Astrocyte (in vitro differentiated cells and primary cell): ENCODE measurements around the gene PLA1A. TPM values are rescaled to one million over a fixed set of nuclear protein-coding genes. Genes with fewer than 3 reads are reported as not detected.

Source experiments
- DNase-seq: peaks from one replicate; pipeline ENCODE4 v3.0.0-alpha.2; 2010; ENCODE audit warnings: low read depth
- FAIRE-seq: peaks from 2 replicates; lab custom pipeline; 2011; peaks lifted over from hg19 to GRCh38; lab: Jason Lieb, UNC
- H2AFZ ChIP-seq: 2 replicates; pipeline ENCODE4 v1.6.0; 2012; ENCODE audit warnings: low read depth, low read length, inconsistent platforms
- H3K27ac ChIP-seq: 2 replicates; pipeline ENCODE4 v1.5.1; 2011; ENCODE audit warnings: low read depth, low read length, inconsistent platforms
- H3K27me3 ChIP-seq: 2 replicates; pipeline ENCODE4 v1.6.0; 2011; ENCODE audit warnings: low read length, inconsistent platforms; ENCODE audit not compliant: insufficient read depth
- H3K36me3 ChIP-seq: 2 replicates; pipeline ENCODE4 v1.5.1; 2011; ENCODE audit warnings: low read length, inconsistent platforms; ENCODE audit not compliant: insufficient read depth
- H3K4me1 ChIP-seq: 2 replicates; pipeline ENCODE4 v1.5.1; 2011; ENCODE audit warnings: low read length, inconsistent platforms; ENCODE audit not compliant: insufficient read depth
- H3K4me2 ChIP-seq: 2 replicates; pipeline ENCODE4 v1.6.0; 2012; ENCODE audit warnings: low read length, inconsistent platforms
- H3K4me3 ChIP-seq: 2 replicates; pipeline ENCODE4 v1.5.1; 2011; ENCODE audit warnings: low read depth, mild to moderate bottlenecking, low read length, inconsistent platforms; ENCODE audit not compliant: insufficient read depth
- H3K79me2 ChIP-seq: 2 replicates; pipeline ENCODE4 v1.6.0; 2012; ENCODE audit warnings: mild to moderate bottlenecking, low read length, inconsistent platforms; ENCODE audit not compliant: insufficient read depth
- H3K9ac ChIP-seq: 2 replicates; pipeline ENCODE4 v1.6.0; 2012; ENCODE audit warnings: mild to moderate bottlenecking, low read length, inconsistent platforms
- H3K9me3 ChIP-seq: 2 replicates; pipeline ENCODE4 v1.5.1; 2012; ENCODE audit warnings: low read depth, mild to moderate bottlenecking, low read length, inconsistent platforms; ENCODE audit not compliant: insufficient read depth
- H4K20me1 ChIP-seq: 2 replicates; pipeline ENCODE4 v1.6.0; 2012; ENCODE audit warnings: low read length, inconsistent platforms; ENCODE audit not compliant: insufficient read depth
- H3K27ac Mint-ChIP-seq: one replicate; pipeline ENCODE4 v1.8.0; 2021; ENCODE audit warnings: mild to moderate bottlenecking, mixed read lengths; ENCODE audit not compliant: unreplicated experiment
- H3K27me3 Mint-ChIP-seq: one replicate; pipeline ENCODE4 v1.8.0; 2021; ENCODE audit warnings: low read depth, mixed read lengths; ENCODE audit not compliant: unreplicated experiment
- H3K36me3 Mint-ChIP-seq: one replicate; pipeline ENCODE4 v1.8.0; 2021; ENCODE audit warnings: low read depth, mixed read lengths; ENCODE audit not compliant: unreplicated experiment
- H3K4me1 Mint-ChIP-seq: one replicate; pipeline ENCODE4 v1.8.0; 2021; ENCODE audit warnings: low read depth, mixed read lengths; ENCODE audit not compliant: unreplicated experiment
- H3K4me3 Mint-ChIP-seq: one replicate; pipeline ENCODE4 v1.8.0; 2021; ENCODE audit warnings: mild to moderate bottlenecking, moderate library complexity, mixed read lengths; ENCODE audit not compliant: unreplicated experiment
- H3K9me3 Mint-ChIP-seq: one replicate; pipeline ENCODE4 v1.8.0; 2021; ENCODE audit warnings: mild to moderate bottlenecking, mixed read lengths; ENCODE audit not compliant: unreplicated experiment
- EZH2 ChIP-seq: IDR thresholded peaks from 2 replicates; pipeline ENCODE4 v1.6.1; 2012; ENCODE audit warnings: mild to moderate bottlenecking, low read length, inconsistent platforms; ENCODE audit not compliant: insufficient read depth
- total RNA-seq: library from RNA; stranded (reverse); gene quantifications from 2 replicates; pipeline ENCODE4 v1.2.1, GENCODE V29; 2021
- TF ChIP-seq, protein P1 (sequence below): IDR thresholded peaks from 2 replicates; pipeline ENCODE4 v1.5.1; 2011; ENCODE audit warnings: low read depth, mild to moderate bottlenecking, inconsistent platforms, low read length, moderate library complexity; ENCODE audit not compliant: insufficient read depth

PLA1A gene
- total RNA-seq, 1 donor from 2014 or later, result 0.91 TPM

DNA sequence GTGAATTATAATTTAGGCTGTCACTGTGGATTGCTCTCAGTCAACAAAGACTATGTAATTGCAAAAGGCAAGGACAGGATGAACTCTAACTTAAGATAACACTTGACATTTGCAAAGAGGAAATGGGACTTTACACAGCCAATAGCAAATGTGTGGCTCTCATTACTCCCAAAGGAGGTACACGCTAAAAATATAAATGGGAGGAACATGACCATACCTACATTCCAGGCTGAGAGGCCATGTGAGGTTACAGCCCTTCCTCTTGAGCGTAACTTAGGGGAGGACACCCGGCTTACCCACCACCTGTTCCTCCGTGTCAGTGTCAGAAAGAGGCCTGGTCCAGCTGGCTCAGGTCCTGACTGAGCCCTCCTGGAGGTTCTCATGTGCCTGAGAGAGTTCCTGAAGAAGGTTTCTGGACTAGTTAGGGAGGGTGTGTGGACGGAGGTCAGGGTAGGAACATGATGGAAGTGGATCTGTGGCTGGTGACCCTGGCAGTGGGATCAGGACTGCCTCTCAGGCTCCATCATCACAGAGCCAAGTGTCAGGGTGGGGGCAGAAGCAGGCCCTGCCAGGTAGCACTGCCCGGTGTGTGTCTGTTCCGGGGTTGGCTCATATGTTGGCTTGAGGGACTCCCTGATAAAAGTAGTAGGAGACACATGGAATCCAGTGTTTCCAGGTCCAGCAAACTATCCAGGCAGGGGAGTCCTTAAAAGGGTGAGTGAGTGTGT is 54.8 kb downstream of the PLA1A start:
- H3K4me3 ChIP-seq, result no peak overlapping the region
- DNase-seq (no peak), FAIRE-seq (no peak)
- H3K4me2 ChIP-seq, result no peak overlapping the region
- no peak overlapping the region for H3K4me3 Mint-ChIP-seq
- peaks cover 7% of the 10 kb centered on the region for H3K27me3 Mint-ChIP-seq
- no peaks in the 10 kb centered on the region for H3K79me2 ChIP-seq
- no peaks in the 10 kb centered on the region for H4K20me1 ChIP-seq
- H3K27ac Mint-ChIP-seq, result no peak overlapping the region
- H2AFZ ChIP-seq, result no peak overlapping the region
- no peaks in the 10 kb centered on the region for H3K4me1 ChIP-seq
- H3K9ac ChIP-seq, result no peak overlapping the region
- no peaks in the 10 kb centered on the region for H3K36me3 ChIP-seq
- TF ChIP-seq, protein P1, sequence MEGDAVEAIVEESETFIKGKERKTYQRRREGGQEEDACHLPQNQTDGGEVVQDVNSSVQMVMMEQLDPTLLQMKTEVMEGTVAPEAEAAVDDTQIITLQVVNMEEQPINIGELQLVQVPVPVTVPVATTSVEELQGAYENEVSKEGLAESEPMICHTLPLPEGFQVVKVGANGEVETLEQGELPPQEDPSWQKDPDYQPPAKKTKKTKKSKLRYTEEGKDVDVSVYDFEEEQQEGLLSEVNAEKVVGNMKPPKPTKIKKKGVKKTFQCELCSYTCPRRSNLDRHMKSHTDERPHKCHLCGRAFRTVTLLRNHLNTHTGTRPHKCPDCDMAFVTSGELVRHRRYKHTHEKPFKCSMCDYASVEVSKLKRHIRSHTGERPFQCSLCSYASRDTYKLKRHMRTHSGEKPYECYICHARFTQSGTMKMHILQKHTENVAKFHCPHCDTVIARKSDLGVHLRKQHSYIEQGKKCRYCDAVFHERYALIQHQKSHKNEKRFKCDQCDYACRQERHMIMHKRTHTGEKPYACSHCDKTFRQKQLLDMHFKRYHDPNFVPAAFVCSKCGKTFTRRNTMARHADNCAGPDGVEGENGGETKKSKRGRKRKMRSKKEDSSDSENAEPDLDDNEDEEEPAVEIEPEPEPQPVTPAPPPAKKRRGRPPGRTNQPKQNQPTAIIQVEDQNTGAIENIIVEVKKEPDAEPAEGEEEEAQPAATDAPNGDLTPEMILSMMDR, result no peak
- no peak for TF ChIP-seq EZH2
- no peak overlapping the region for H3K27ac ChIP-seq
- no peaks in the 10 kb centered on the region for H3K9me3 Mint-ChIP-seq
- H3K9me3 ChIP-seq, result no peaks in the 10 kb centered on the region
- H3K4me1 Mint-ChIP-seq, result no peaks in the 10 kb centered on the region
- peaks cover 3% of the 10 kb centered on the region for H3K36me3 Mint-ChIP-seq
- no peaks in the 10 kb centered on the region for H3K27me3 ChIP-seq

DNA sequence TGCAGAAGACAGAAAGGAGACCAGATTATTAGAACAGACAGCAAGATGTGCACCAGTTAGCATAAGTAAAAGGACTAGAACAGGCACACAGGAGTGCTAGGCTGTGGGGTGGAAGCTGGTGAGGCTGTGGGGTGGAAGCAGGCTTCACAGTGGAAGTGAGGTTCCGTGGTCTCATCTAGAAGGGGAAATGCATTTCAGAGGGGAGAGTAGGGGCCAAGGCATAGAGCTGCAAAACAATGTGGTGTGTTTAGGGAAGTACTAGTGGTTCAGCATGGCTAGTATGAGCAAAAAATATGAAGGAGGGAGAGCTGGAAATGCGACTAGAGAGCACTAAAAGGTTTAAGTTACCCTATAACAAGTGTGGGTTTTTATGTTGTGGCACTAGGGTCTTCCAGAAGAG is 56.2 kb downstream of the PLA1A start:
- Histone ChIP-seq H3K27me3 (no peaks in the 10 kb centered on the region), H3K27ac (no peak overlapping the region), H3K9ac (no peak overlapping the region), H3K4me2 (no peak overlapping the region), H3K9me3 (no peaks in the 10 kb centered on the region), H4K20me1 (no peaks in the 10 kb centered on the region), H2AFZ (no peak overlapping the region), H3K4me1 (no peaks in the 10 kb centered on the region), H3K4me3 (no peak overlapping the region), H3K79me2 (no peaks in the 10 kb centered on the region), H3K36me3 (no peaks in the 10 kb centered on the region)
- no peak overlapping the region for H3K4me3 Mint-ChIP-seq
- no peak overlapping the region for H3K27ac Mint-ChIP-seq
- no peak for FAIRE-seq
- TF ChIP-seq, protein P1, result no peak
- TF ChIP-seq EZH2, result no peak
- no peaks in the 10 kb centered on the region for H3K9me3 Mint-ChIP-seq
- peaks cover 3% of the 10 kb centered on the region for H3K4me1 Mint-ChIP-seq
- no peak for DNase-seq
- H3K36me3 Mint-ChIP-seq, result no peaks in the 10 kb centered on the region
- H3K27me3 Mint-ChIP-seq, result peaks cover 7% of the 10 kb centered on the region
